Measurements from ENCODE around the gene SET. TPM values are rescaled to one million over a fixed set of nuclear protein-coding genes. Genes with fewer than 3 reads are reported as not detected.
"Not testable (repeated sequence)": the region's sequence is repeated elsewhere in the genome, so short reads cannot be mapped to it uniquely, and the experiment has no call there.

Gene SET
- total RNA-seq, 1 experiment from 2014 or later = 738 TPM

DNA sequence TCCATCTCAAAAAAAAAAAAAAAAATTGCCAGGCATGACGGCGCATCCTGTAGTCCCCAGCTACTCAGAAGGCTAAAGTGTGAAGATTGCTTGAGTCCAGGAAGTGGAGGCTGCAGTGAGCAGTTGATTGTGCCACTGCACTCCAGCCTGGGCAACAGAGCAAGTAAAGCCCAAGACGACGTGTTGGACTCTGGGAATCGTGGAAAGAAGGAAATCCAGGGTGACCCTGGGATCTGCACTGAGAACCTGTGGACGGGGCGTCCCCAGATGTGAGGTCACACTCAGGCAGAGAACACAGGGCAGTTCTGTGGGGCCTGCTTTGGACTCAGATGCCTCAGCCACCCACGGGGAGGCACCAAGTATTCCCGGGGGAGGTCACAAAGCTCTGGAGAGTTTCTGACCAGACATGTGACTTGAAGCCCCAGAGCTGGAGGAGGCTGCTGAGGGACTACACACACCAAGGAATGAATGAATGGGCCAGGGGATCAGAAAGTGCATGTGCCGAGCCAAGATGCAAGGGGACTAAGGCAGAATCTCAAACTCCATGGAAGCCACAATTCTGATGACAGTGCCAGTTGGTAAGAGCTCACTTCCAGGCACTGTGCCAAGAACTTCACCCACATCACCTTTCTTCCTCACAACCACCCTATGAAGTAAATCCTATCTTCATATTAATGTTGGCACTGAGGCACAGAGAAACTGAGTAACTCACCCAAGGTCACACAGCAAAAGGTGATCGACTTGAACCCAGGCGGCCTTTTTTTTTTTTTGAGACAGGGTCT is 45.3 kb upstream of the SET start:
- Histone ChIP-seq H3K4me2 (no peak overlapping the region), H3F3A (ENCODE audit: insufficient read depth, low read depth) (peaks cover 15% of the 10 kb centered on the region; the same call in 1 of the 2 replicates), H3K79me2 (ENCODE audit: low read depth) (peaks cover 25% of the 10 kb centered on the region), H3K36me3 (ENCODE audit: low read depth) (peaks cover 9% of the 10 kb centered on the region; the same call in 1 of the 2 replicates), H4K20me1 (ENCODE audit: insufficient read depth) (no peaks in the 10 kb centered on the region), H3K9me3 (ENCODE audit: insufficient read depth, low read depth) (no peaks in the 10 kb centered on the region), H2AFZ (no peak overlapping the region), H3K4me1 (replicated peaks; ENCODE audit: insufficient read depth) (no peaks in the 10 kb centered on the region), H3K27me3 (ENCODE audit: insufficient read depth, low read depth) (no peaks in the 10 kb centered on the region), H3K4me3 (no peak overlapping the region), H3K9me2 (ENCODE audit: insufficient read depth) (no peaks in the 10 kb centered on the region), H3K27ac (no peak overlapping the region)
- DNase-seq = no peak
- BruUV-seq (replicated peaks) = no TSS peak
- no peak for TF ChIP-seq CTCF (conservative IDR thresholded peaks at IDR 0.05)
- TF ChIP-seq EZH2 (IDR thresholded peaks at IDR 0.05; ENCODE audit: low read depth) = no peak
- POLR2A ChIA-PET (ENCODE audit: unreplicated experiment) = interaction anchor here (0.6 to 0.7 kb wide), 2 partner anchors 109 to 380 kb away, joined by 4 to 12 read pairs; no protein-coding TSS in a partner anchor
- intact Hi-C loops (cut with micrococcal nuclease; ENCODE audit: unreplicated experiment) = no loop called here
- CTCF ChIA-PET = interaction anchor here (0.7 kb wide), 1 partner anchor 280 kb away, joined by 4 read pairs; no protein-coding TSS in a partner anchor

DNA sequence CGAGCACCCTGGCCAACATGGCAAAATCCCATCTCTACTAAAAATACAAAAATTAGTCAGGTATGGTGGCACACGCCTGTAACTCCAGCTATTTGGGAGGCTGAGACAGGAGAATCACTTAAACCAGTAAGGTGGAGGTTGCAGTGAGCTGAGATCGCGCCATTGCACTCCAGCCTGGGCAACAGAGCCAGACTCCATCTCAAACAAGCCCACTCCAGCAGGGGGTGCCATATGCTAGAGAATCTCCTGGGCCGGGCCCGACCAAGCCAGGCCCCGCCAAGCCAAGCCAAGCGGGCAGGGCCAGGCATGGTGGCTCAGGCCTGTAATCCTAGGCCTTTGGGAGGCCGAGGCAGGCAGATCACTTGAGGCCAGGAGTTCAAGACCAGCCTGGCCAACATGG is 40.8 kb upstream of the SET start:
- H2AFZ ChIP-seq; BruUV-seq (replicated peaks); H3K9me3 ChIP-seq (ENCODE audit: insufficient read depth, low read depth); H3K9me2 ChIP-seq (ENCODE audit: insufficient read depth); H3K27me3 ChIP-seq (ENCODE audit: insufficient read depth, low read depth); H3K27ac ChIP-seq; CTCF ChIA-PET; H3K4me2 ChIP-seq; H4K20me1 ChIP-seq (ENCODE audit: insufficient read depth); H3K4me1 ChIP-seq (replicated peaks; ENCODE audit: insufficient read depth); H3K4me3 ChIP-seq; H3K36me3 ChIP-seq (ENCODE audit: low read depth); intact Hi-C loops (cut with micrococcal nuclease; ENCODE audit: unreplicated experiment): not testable (repeated sequence)
- peak in 1 of 2 experiments; percentile 30 for DNase-seq
- H3K79me2 ChIP-seq (ENCODE audit: low read depth) = peaks cover 38% of the 10 kb centered on the region
- H3F3A ChIP-seq (ENCODE audit: insufficient read depth, low read depth) = peaks cover 16% of the 10 kb centered on the region; the same call in 1 of the 2 replicates
- TF ChIP-seq CTCF (conservative IDR thresholded peaks at IDR 0.05) = peak; percentile 33; the same call in 1 of the 2 replicates
- POLR2A ChIA-PET (ENCODE audit: unreplicated experiment) = interaction anchor here (0.5 kb wide), 1 partner anchor 129 kb away, joined by 3 read pairs; no protein-coding TSS in a partner anchor

DNA sequence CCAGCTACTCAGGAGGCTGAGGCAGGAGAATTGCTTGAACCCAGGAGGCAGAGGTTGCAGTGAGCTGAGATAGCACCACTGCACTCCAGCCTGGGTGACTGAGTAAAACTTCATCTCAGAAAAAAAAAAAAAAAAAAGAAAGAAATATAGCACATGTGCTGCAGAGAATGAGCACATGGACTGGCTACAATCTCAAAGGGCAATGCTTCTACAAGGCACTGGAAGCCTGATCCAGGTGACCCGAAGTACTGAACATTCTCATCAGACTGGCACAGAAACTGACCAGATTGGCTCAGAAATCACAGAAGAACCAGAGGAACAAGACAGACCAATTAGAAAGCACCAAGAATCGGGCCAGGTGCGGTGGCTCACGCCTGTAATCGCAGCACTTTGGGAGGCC is 37.2 kb upstream of the SET start:
- TF ChIP-seq CTCF (conservative IDR thresholded peaks at IDR 0.05) (no peak), EZH2 (IDR thresholded peaks at IDR 0.05; ENCODE audit: low read depth) (no peak)
- no peak overlapping the region for H3K4me2 ChIP-seq
- H2AFZ ChIP-seq = no peak overlapping the region
- no peaks in the 10 kb centered on the region for H3K36me3 ChIP-seq (ENCODE audit: low read depth)
- POLR2A ChIA-PET (ENCODE audit: unreplicated experiment) = no interaction called here
- no peaks in the 10 kb centered on the region for H3K9me3 ChIP-seq (ENCODE audit: insufficient read depth, low read depth)
- peaks cover 8% of the 10 kb centered on the region; the same call in 1 of the 2 replicates for H3F3A ChIP-seq (ENCODE audit: insufficient read depth, low read depth)
- no peak overlapping the region for H3K27ac ChIP-seq
- H4K20me1 ChIP-seq (ENCODE audit: insufficient read depth) = no peaks in the 10 kb centered on the region
- CTCF ChIA-PET = no interaction called here
- DNase-seq = no peak
- 0 out of 2 replicates have a peak, but pooled peaks cover 4% of the 10 kb centered on the region for H3K4me1 ChIP-seq (replicated peaks; ENCODE audit: insufficient read depth)
- intact Hi-C loops (cut with micrococcal nuclease; ENCODE audit: unreplicated experiment) = no loop called here
- H3K79me2 ChIP-seq (ENCODE audit: low read depth) = peaks cover 43% of the 10 kb centered on the region
- H3K9me2 ChIP-seq (ENCODE audit: insufficient read depth) = no peaks in the 10 kb centered on the region
- H3K27me3 ChIP-seq (ENCODE audit: insufficient read depth, low read depth) = no peaks in the 10 kb centered on the region
- BruUV-seq (replicated peaks) = no TSS peak
- no peak overlapping the region for H3K4me3 ChIP-seq

All from PC-9 (cell line).